Suprapubic skin (tissue), 4 donors: ENCODE measurements around the gene PRDX1.

Source experiments
- CTCF ChIP-seq, 2 donors: fragments of 200-600 bp in 1 of 2; fragments of 450-650 bp in 1 of 2; sonication (generic) in 1 of 2; IDR thresholded peaks; one replicate each; pipeline ENCODE4 v1.5.1; 2016 to 2019; ENCODE audit warnings: antibody characterized with exemption in 2 of 2, mild to moderate bottlenecking in 1 of 2, moderate library complexity in 1 of 2
- EP300 ChIP-seq: sonication (generic); formaldehyde crosslinking; IDR thresholded peaks from one replicate; pipeline ENCODE4 v1.6.1; 2017; ENCODE audit warnings: antibody characterized with exemption
- POLR2A ChIP-seq, 2 donors: fragments of 450-650 bp; IDR thresholded peaks; one replicate each; pipeline ENCODE4 v1.6.1; 2017; ENCODE audit warnings: antibody characterized with exemption in 2 of 2, mild to moderate bottlenecking in 2 of 2, moderate library complexity in 2 of 2
- POLR2AphosphoS5 ChIP-seq, 3 donors: sonication (generic); formaldehyde crosslinking; IDR thresholded peaks; one replicate each; pipeline ENCODE4 v1.6.1; 2017; ENCODE audit warnings: antibody characterized with exemption in 3 of 3

- TF ChIP-seq CTCF (IDR thresholded peaks at IDR 0.05) (no peak), POLR2A (IDR thresholded peaks at IDR 0.05) (no peak), POLR2AphosphoS5 (IDR thresholded peaks at IDR 0.05) (no peak), EP300 (no peak)
Observed at GRCh38 chr1:45508295-45509151, 13.2 kb downstream of the PRDX1 start.
